ENCODE measurements around the gene NEDD4L. TPM values are rescaled to one million over a fixed set of nuclear protein-coding genes. Genes with fewer than 3 reads are reported as not detected.

Gene NEDD4L
- total and polyA plus RNA-seq, 7 donors, result 14.8 to 28.0 (median 19.6) TPM

- peak in 1 of 4 donors; percentile 51 for ATAC-seq
- H3K27ac ChIP-seq, result no peak overlapping the region
- H3K4me1 ChIP-seq, result no peaks in the 10 kb centered on the region
- H3K4me3 ChIP-seq, result no peak overlapping the region
- intact Hi-C loops (cut with DNase I), result no loop called here
- TF ChIP-seq, protein P1, sequence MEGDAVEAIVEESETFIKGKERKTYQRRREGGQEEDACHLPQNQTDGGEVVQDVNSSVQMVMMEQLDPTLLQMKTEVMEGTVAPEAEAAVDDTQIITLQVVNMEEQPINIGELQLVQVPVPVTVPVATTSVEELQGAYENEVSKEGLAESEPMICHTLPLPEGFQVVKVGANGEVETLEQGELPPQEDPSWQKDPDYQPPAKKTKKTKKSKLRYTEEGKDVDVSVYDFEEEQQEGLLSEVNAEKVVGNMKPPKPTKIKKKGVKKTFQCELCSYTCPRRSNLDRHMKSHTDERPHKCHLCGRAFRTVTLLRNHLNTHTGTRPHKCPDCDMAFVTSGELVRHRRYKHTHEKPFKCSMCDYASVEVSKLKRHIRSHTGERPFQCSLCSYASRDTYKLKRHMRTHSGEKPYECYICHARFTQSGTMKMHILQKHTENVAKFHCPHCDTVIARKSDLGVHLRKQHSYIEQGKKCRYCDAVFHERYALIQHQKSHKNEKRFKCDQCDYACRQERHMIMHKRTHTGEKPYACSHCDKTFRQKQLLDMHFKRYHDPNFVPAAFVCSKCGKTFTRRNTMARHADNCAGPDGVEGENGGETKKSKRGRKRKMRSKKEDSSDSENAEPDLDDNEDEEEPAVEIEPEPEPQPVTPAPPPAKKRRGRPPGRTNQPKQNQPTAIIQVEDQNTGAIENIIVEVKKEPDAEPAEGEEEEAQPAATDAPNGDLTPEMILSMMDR (IDR thresholded peaks at IDR 0.05), result no peak
- no peaks in the 10 kb centered on the region for H3K36me3 ChIP-seq (ENCODE audit: insufficient read depth in 1 of 2, low read depth in 1 of 2)
- 70 to 78% (median 73%) methylated on average over 12 of the region's 12 CpGs for WGBS, 3 donors
- no peaks in the 10 kb centered on the region for H3K27me3 ChIP-seq (ENCODE audit: insufficient read depth in 3 of 3, low read length in 2 of 3)
- H3K9me3 ChIP-seq, result no peaks in the 10 kb centered on the region
- no peak for DNase-seq
These were observed 96.6 kb downstream of the NEDD4L start for GRCh38 chr18:58140387-58141325.

DNA sequence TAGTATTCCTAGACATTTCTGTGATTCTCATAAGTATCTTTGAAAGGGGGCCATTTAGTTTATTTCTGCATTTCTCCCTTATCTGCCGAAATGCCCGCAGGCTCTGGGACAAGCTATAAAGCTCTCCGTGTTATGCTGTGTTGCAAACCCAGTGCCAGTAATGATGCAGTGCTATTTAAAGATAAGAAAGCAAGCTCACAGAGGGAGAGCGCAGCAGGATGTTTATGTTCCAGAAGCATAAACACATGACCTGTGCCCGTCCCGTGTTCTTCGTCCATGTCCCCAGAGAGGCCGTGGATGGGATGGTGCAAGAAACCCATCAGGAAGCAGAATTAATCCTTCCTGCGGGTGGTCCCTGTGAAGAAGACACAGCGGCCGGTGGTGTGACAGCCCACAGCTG, 99.4 kb downstream of the NEDD4L start:
- no peaks in the 10 kb centered on the region for H3K9me3 ChIP-seq
- no peaks in the 10 kb centered on the region for H3K27me3 ChIP-seq (ENCODE audit: insufficient read depth in 3 of 3, low read length in 2 of 3)
- DNase-seq (no peak), ATAC-seq (no peak)
- no peaks in the 10 kb centered on the region for H3K4me1 ChIP-seq
- no peak overlapping the region for H3K4me3 ChIP-seq
- TF ChIP-seq, protein P1 (IDR thresholded peaks at IDR 0.05), result no peak
- H3K27ac ChIP-seq, result no peak overlapping the region
- intact Hi-C loops (cut with DNase I), result no loop called here
- 64 to 78% (median 73%) methylated on average over 11 of the region's 11 CpGs for WGBS, 3 donors
- H3K36me3 ChIP-seq (ENCODE audit: insufficient read depth in 1 of 2, low read depth in 1 of 2), result no peaks in the 10 kb centered on the region

GRCh38 chr18:58144106-58144505, 100.1 kb downstream of the NEDD4L start:
- intact Hi-C loops (cut with DNase I), result no loop called here
- ATAC-seq, result no peak
- 96 to 98% (median 98%) methylated on average over 4 of the region's 4 CpGs for WGBS, 3 donors

DNA sequence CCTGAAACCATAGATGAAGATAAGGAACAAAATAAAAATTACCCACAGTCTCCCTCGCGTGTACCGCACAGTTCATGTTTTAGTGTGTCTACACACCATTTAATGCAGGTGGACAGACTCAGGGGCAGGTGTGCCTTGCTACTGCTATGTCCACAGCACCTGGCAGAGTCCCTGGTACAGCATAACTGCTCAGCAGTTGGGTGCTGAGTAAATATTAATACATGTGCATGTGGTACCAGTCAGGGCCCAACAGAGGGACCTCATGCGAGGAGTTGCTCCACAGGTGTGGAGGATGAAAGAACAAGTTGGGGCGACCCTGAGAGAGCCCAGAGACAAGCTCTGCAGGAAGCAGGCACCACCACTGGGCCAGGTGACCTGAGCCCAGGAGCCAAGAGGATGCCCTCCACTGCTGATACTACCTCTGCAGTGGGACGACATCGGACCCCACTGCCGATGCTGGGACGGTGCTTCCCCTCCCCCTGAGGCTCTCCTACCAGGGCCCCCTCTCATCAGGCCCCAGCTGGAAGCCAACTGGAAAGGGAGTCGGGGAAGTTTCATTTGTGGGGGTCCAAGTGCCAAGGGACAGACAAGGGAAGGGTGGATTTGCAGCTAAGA, 100.8 kb downstream of the NEDD4L start:
- no peak overlapping the region for H3K4me3 ChIP-seq
- H3K27me3 ChIP-seq (ENCODE audit: insufficient read depth in 3 of 3, low read length in 2 of 3), result no peaks in the 10 kb centered on the region
- no peak overlapping the region for H3K27ac ChIP-seq
- no peaks in the 10 kb centered on the region for H3K36me3 ChIP-seq (ENCODE audit: insufficient read depth in 1 of 2, low read depth in 1 of 2)
- TF ChIP-seq, protein P1 (IDR thresholded peaks at IDR 0.05), result no peak
- no peaks in the 10 kb centered on the region for H3K9me3 ChIP-seq
- ATAC-seq (no peak), DNase-seq (no peak)
- WGBS, 3 donors, result 92 to 93% (median 93%) methylated on average over 10 of the region's 10 CpGs
- no peaks in the 10 kb centered on the region for H3K4me1 ChIP-seq
- intact Hi-C loops (cut with DNase I), result no loop called here

More at GRCh38 chr18:58144106-58144505, 100.1 kb downstream of the NEDD4L start:
- TF ChIP-seq, protein P1 (IDR thresholded peaks at IDR 0.05), result no peak
- Histone ChIP-seq H3K9me3 (no peaks in the 10 kb centered on the region), H3K4me1 (no peaks in the 10 kb centered on the region), H3K36me3 (ENCODE audit: insufficient read depth in 1 of 2, low read depth in 1 of 2) (no peaks in the 10 kb centered on the region), H3K4me3 (no peak overlapping the region), H3K27me3 (ENCODE audit: insufficient read depth in 3 of 3, low read length in 2 of 3) (no peaks in the 10 kb centered on the region), H3K27ac (no peak overlapping the region)
- DNase-seq, result no peak

All from psoas muscle (tissue), 8 donors.